HG03103 (cell line): ENCODE measurements around the gene SOX8.
"Not testable (repeated sequence)": the region's sequence is repeated elsewhere in the genome, so short reads cannot be mapped to it uniquely, and the experiment has no call there.

Experiments
- ATAC-seq: cut with Tn5 transposase; IDR thresholded peaks from one replicate; pipeline ENCODE4 v1.9.1; 2021; ENCODE audit warnings: low read depth; ENCODE audit not compliant: unreplicated experiment

The SOX8 gene

GRCh38 chr16:952321-952720 lies 29.2 kb upstream of the SOX8 start:
- no peak for ATAC-seq

GRCh38 chr16:953818-954217 lies 27.8 kb upstream of the SOX8 start:
- not testable (repeated sequence) for ATAC-seq

DNA sequence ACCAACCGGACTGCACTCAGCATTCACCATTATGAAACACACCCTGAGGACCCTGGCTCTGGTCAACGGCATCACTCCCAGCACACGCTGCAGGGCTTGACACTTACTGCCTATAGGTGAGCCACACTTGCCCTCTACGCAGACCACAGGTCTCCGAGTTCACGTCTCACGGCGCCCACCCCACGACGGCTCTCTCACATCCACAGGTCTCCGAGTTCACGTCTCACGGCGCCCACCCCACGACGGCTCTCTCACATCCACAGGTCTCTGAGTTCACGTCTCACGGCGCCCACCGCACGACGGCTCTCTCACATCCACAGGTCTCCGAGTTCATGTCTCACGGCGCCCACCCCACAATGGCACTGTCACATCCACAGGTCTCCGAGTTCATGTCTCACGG lies 25.8 kb upstream of the SOX8 start:
- ATAC-seq: not testable (repeated sequence)

DNA sequence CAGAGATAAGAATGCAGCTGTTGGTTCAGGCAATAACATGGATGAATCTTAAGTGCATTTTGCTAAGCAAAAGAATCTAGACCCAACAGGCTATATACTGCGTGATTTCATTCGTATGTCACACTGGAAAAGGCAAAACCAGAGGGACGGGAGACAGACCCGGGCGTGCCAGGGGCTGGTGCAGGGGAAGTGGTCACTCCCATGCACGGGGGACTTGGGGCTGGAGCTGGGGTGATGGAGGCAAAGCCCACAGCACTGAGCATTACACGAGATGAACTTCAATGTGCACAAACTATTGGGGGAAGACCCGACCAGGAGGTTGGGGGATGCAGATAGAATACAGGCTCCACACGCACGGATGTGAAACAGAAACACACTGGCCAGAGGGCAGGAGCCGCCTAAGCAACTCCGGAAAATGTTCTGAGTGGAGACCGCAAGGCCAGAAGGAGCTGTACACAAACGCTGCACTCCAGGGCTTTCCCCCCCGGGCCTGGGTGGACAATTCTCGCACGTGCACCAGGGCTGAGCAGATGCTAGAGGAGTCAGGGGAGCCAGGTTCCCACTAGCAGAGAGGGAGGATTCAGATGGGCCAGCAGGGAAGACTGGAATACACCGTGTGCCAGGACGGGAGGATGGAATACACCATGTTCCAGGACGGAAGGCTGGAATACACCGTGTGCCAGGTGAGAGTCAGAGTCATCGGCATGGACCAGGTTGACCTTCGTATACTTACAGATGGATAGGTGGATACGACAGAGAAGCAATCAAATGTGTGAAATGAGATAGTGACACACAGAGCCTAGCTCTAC lies 22.1 kb upstream of the SOX8 start:
- no peak for ATAC-seq

- no peak for ATAC-seq
These were observed 19.2 kb upstream of the SOX8 start for GRCh38 chr16:962366-962765.

DNA sequence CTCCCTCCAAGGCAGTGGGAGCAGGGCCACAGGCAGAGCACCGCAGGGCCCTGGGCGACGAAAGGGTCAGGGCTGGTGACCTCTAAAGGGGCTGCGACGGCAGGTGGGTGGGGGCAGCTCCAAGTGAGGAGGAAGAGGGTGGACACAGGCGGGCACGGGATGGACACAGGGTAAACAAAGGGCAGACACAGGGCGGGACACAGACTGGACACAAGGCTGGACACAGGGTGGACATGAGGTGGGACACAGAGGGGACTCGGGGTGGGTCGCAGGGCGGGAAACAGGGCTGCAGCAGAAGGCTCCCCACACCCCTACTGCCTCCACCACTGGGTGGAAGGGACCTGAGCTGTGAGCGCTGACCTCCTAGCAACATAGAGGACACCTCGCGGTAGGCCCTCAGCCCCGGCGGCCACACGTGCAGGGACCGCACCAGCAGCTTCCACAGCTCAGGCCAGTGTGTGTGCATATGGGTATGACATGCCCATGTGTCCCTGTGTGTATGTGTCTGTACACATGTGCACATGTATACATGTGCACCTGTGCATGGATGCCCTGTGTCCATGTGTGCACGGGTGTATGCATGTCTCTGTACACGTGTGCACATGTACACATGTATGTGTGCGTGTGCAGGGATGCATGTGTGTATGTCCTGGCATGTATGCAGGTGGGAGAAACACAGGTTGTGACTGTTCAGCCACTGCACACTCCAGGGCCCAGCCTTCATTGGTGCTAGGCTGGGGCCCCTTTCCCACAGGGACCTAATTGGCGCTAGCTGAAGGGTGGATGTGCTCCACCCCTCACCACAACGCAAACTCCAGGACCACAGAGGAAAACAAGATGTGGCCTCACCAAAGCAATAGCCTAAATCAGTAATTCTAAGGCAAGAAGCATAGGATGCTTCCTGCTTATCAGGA lies 18.4 kb upstream of the SOX8 start:
- ATAC-seq: no peak

- no peak for ATAC-seq
These were observed 17.7 kb upstream of the SOX8 start for GRCh38 chr16:963913-964312.

GRCh38 chr16:964356-965035 lies 17.1 kb upstream of the SOX8 start:
- no peak for ATAC-seq

DNA sequence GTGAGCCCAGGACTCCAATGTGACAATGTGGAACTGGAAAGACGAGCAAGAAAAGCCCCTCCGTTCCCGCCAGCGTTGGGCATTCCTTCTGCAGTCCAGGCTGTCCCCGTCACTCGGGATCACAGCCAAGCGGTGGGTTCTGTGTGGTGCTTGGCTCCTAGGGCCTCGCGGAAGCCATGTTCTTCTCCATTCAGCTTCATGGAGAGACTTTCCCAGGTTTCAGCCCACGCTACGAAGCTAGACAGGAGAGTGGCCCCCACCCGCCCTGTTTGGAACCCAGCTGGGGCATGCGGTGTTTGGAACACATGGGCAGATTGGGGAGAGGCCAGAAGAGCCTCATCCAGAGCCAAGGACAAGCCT lies 16.6 kb upstream of the SOX8 start:
- ATAC-seq: no peak

DNA sequence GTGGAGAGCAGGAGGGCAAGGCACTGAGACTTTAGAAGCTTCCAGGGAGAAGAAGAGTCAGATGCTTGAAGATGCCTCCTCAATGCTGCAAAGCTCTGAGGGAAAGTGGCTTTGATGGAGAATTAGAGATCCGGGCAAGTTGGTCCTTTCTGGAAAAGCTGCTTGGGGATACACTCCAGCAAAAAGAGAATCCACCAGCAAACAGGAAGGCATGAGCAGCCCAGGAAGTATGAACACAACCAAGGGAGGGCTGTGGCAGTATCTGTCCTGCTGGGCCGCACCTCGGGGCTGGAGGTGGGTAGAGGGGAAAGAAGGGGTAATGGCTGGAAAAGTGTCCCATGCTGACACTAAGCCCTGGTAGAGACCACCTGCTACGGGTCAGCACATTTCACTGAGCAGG lies 16.1 kb upstream of the SOX8 start:
- ATAC-seq: no peak

DNA sequence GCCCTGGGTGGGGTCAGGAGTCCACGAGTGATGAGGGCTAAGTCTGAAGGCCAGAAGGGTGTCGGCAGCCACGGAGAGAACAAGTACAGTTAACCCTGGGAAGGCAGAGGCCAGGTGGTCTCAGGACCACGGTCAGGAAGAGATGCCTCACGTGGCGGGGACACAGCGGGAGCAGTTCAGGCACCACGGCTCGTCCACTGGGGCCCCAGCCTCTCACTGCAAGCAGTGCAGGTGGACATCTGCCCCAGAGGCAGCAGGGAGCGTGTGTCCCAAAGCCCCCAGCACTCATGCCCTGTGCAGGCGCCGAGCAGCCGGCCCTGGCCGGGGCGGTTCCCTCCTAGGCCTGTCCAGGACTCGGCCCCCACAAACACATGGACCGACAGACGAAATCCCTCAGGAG lies 15.5 kb upstream of the SOX8 start:
- ATAC-seq: no peak

DNA sequence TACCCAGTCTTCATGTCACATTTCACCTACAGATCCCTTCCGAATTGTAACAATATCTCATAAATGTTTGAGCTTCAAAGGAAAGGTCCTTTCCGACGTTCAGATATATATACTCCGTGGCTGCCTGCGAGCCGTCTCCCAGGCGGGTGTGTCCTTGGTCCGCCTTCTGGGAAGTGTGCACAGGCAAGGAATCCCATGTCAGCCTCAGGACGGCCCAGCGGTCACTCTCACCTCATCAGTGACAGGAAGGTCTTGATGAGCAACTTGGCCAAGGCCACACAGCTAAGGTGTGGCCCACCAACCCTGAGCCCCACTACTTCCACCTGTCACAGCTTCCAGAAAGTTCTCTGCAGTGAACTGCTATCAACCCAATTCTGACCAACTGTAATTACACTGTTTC lies 15.1 kb upstream of the SOX8 start:
- ATAC-seq: no peak

GRCh38 chr16:967077-967541 lies 14.5 kb upstream of the SOX8 start:
- no peak for ATAC-seq

- ATAC-seq: no peak
These were observed 13.8 kb upstream of the SOX8 start for GRCh38 chr16:967546-968295.

GRCh38 chr16:968620-969019 lies 12.9 kb upstream of the SOX8 start:
- no peak for ATAC-seq

GRCh38 chr16:969508-970385 lies 11.8 kb upstream of the SOX8 start:
- no peak for ATAC-seq

- peak; percentile 7 for ATAC-seq
These were observed 11.2 kb upstream of the SOX8 start for GRCh38 chr16:970386-970765.

GRCh38 chr16:970766-971581 lies 10.6 kb upstream of the SOX8 start, which contains the start of gene LMF1:
Gene LMF1, minus strand, starts transcription at chr16:970984. Its CDS starts 4 bp downstream, at chr16:970980.
- peak; percentile 64 for ATAC-seq

DNA sequence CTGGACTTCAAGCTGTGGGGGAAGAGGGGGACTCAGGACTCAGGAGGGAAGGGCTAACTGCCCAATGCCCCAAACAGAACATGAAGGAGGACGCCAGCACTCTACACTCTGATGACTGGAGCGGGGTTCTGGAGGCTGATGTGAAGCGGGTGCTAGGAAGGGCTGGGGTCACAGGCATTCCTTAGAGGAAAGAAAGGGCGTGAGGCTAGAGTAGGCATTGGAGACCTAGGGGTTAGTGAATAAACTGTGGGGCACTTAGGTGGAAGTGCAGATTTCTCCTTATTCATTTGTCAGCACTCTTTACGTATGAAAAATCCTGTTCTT lies 10.0 kb upstream of the SOX8 start:
- no peak for ATAC-seq
